ENCODE results near the gene CIRBP. TPM values are rescaled to one million over a fixed set of nuclear protein-coding genes. Genes with fewer than 3 reads are reported as not detected.
A peak's percentile ranks its signal among the peaks of the same experiment; 100 is the strongest.

CIRBP gene
- total RNA-seq, 4 donors from 2014 or later: 258 to 623 (median 458) TPM

DNA sequence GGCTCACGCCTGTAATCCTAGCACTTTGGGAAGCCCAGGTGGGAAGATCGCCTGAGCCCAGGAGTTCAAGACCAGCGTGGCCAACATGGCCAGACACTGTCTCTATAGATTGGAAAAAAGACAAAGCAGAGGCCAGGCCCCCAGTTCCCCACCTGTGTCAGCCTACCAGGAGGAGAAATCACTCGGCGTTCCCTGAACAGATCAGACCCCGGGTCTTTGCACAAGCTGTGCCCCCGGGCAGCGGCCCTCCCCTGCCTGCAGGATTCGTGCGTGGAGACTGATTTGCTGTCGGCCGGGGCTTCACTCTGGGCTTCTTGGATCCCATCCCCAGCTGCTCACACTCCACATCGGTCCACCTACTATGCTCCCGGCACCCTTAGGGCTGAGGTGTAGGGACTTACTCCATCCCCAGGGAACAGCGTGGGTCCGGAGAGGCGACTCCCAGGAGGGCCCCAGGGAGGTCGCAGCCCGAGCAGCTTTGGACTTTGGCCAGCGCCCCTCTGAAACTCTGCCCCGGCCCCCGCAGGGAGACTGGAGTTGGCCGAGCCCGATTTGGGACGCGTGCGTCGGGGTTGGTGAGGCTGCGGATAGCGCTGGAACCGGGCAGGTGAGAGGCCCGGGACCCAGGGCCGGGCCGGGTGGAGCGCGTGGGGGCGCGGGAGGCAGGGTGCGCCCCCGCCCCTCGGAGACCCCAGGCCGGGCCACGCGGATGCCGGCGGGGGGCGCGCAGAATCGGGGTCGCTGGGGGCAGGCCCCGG lies 16.0 kb downstream of the CIRBP start:
- Histone ChIP-seq H3K4me3 (peak overlapping the region in 2 of 4 donors; percentile 10 to 66), H3K27me3 (peaks cover 0 to 18% of the 10 kb centered on the region in 2 donors), H3K9me3 (no peaks in the 10 kb centered on the region), H3K27ac (peak overlapping the region in 3 of 4 donors; percentile 79 to 96 (median 96)), H3K36me3 (no peaks in the 10 kb centered on the region), H3K4me1 (peaks cover 0 to 52% (median 3%) of the 10 kb centered on the region in 4 donors)
- DNase-seq: no peak
- TF ChIP-seq, protein P1, sequence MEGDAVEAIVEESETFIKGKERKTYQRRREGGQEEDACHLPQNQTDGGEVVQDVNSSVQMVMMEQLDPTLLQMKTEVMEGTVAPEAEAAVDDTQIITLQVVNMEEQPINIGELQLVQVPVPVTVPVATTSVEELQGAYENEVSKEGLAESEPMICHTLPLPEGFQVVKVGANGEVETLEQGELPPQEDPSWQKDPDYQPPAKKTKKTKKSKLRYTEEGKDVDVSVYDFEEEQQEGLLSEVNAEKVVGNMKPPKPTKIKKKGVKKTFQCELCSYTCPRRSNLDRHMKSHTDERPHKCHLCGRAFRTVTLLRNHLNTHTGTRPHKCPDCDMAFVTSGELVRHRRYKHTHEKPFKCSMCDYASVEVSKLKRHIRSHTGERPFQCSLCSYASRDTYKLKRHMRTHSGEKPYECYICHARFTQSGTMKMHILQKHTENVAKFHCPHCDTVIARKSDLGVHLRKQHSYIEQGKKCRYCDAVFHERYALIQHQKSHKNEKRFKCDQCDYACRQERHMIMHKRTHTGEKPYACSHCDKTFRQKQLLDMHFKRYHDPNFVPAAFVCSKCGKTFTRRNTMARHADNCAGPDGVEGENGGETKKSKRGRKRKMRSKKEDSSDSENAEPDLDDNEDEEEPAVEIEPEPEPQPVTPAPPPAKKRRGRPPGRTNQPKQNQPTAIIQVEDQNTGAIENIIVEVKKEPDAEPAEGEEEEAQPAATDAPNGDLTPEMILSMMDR (IDR thresholded peaks at IDR 0.05): no peak
- no peak for TF ChIP-seq POLR2A (IDR thresholded peaks at IDR 0.05)

DNA sequence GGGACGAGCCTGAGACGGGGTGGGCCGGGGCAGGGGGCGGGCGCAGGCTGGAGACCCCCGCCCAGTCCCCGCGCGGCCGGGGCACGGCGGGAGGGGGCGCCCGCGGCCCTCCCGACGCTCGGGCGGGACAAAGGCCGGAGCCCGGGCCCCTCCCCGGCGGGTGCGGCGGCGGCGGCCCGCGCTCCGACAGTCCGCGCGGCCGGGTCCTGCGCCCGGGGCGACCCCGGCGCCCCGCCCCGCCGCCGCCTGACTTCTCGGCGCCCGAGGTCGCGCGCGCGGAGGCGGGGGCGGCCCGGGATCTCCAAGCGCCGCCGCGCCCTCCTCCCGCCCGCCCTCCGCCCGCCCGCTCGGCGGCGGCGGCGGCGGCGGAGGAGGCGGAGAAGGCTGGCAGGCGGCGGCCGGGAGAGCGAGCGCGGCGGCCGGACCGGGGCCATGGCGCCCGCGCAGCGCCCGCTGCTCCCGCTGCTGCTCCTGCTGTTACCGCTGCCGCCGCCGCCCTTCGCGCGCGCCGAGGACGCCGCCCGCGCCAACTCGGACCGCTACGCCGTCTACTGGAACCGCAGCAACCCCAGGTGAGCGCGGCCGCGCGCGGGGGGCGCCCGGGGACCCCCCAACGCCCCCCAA lies 16.7 kb downstream of the CIRBP start, which contains the start of gene EFNA2:
Gene EFNA2 (plus strand): TSS at position 137 of the 624 bp plus-strand sequence. CDS start 296 bp downstream, at position 433.
- Histone ChIP-seq H3K27me3 (peaks cover 0 to 18% of the 10 kb centered on the region in 2 donors), H3K27ac (peak within 1 kb of the TSS in 3 of 4 donors; percentile 79 to 96 (median 96)), H3K4me1 (peaks cover 0 to 58% (median 4%) of the 10 kb centered on the region in 4 donors), H3K9me3 (no peaks in the 10 kb centered on the region), H3K36me3 (no peaks in the 10 kb centered on the region), H3K4me3 (peak within 1 kb of the TSS; percentile 21 to 66 (median 42))
- TF ChIP-seq, protein P1 (IDR thresholded peaks at IDR 0.05): peak in 1 of 6 experiments; percentile 15
- peak in 1 of 2 donors; percentile 50 for TF ChIP-seq POLR2A (IDR thresholded peaks at IDR 0.05)
- DNase-seq: no peak

DNA sequence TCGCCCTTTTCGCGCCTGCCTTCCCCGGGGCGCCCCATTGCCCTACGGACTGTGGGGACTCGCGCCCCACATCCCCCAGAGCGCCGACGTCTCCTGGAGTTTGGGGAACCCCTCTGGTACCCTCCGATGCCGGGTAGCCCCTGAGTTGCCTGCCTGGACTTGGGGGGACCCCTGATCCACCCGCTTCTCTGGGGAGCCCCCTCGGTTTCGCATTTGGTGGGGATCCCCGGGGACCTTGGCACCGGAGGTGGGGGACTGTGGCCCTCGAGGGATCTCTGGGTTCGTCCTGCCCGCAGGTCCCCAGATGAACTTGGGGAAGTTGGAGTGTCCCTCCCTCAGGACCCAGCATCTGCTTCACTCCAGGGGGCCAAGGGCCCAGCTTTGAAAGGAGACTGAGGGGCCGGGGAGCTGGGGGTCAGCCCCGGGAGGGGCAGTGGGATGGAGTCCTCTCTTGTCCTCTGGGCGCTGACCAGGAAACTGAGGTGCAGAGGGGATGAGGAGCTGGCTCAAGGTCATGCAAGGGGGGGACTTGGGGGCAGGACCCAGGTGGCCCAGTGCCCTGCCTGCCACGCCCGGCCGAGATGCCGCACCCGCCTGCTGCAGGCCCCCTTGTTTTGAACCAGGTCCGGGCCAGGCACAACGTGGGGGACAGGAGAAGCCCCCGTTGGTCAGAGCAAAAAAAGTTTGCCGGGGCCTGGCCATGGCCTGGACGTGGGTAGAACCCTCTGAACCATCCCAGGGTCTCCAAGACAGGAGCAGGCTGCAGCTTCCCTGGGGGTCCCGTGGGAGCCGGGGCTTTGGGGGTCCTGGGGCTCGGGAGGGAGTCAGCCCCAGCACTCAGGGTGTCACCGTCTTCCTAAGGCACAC lies 17.6 kb downstream of the CIRBP start:
- TF ChIP-seq POLR2A (IDR thresholded peaks at IDR 0.05): no peak
- TF ChIP-seq, protein P1 (IDR thresholded peaks at IDR 0.05): no peak
- Histone ChIP-seq H3K9me3 (no peaks in the 10 kb centered on the region), H3K36me3 (no peaks in the 10 kb centered on the region), H3K27me3 (peaks cover 0 to 18% of the 10 kb centered on the region in 2 donors), H3K4me1 (peaks cover under 1 to 65% (median 5%) of the 10 kb centered on the region in 4 donors), H3K27ac (peak overlapping the region in 3 of 4 donors; percentile 74 to 96 (median 79)), H3K4me3 (peak overlapping the region in 3 of 4 donors; percentile 21 to 66 (median 58))
- DNase-seq: no peak

DNA sequence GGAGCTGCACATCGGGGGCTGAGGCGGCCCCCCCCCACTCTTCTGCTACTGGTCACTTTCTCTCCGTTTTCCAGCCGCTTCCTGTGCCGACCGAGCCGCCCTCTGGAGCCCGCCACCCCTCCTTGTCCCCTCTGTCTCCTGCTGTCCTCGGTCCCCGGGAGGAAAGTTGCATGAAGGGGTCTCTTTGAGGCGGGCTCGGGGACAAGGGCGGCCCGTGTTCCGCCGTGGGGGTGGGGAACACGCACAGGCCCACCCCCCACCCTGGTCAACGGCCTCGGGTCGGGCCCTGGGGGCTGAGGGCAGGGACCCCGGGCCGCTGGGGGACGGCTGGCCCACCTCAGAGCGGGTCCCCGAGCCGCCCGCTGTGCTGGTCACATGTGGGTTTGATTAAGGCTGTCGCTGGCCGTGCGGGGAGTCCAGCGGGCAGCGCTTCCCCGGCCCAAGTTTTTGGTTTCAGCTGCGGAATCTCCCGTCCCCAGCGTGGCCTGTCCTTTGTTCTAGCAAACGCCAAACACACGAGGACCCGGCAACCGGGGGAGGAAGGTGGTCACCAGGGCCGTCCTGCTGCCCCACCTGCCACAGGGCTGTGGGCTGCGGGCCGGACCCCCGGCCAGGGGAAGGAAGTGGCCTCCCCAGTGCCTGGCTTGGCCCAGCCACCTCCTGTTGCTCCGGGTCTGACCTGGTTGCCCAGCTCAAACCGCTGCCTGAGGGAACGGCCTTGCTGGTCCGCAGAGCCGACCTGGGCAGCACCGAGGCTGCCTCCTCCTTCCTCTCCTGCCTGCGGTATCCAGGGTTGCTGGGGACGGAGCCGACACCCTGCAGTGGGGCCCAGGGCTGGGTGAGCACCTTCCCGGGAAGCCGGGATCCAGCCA lies 18.5 kb downstream of the CIRBP start:
- Histone ChIP-seq H3K4me1 (peaks cover 3 to 74% (median 8%) of the 10 kb centered on the region in 4 donors), H3K27me3 (peaks cover 0 to 18% of the 10 kb centered on the region in 2 donors), H3K4me3 (peak overlapping the region in 3 of 4 donors; percentile 21 to 66 (median 58)), H3K36me3 (no peaks in the 10 kb centered on the region), H3K9me3 (no peaks in the 10 kb centered on the region), H3K27ac (peak overlapping the region in 2 of 4 donors; percentile 79 to 96)
- no peak for DNase-seq
- TF ChIP-seq POLR2A (IDR thresholded peaks at IDR 0.05): no peak
- TF ChIP-seq, protein P1 (IDR thresholded peaks at IDR 0.05): no peak

Measured in Peyer's patch (tissue), 4 donors.